Hepatocyte (in vitro differentiated cells): ENCODE data around the gene BCL2.

ENCODE experiments used
- EZH2 ChIP-seq: fragments of 200-600 bp; sonication (generic); IDR thresholded peaks from 2 replicates; pipeline ENCODE4 v1.6.1; 2016; ENCODE audit warnings: antibody characterized with exemption, mild to moderate bottlenecking, borderline replicate concordance
- TF ChIP-seq, protein P1 (sequence below): fragments of 200-600 bp; sonication (generic); IDR thresholded peaks from 2 replicates; pipeline ENCODE4 v1.5.1; 2016; ENCODE audit warnings: antibody characterized with exemption, mild to moderate bottlenecking; ENCODE audit not compliant: poor library complexity

DNA sequence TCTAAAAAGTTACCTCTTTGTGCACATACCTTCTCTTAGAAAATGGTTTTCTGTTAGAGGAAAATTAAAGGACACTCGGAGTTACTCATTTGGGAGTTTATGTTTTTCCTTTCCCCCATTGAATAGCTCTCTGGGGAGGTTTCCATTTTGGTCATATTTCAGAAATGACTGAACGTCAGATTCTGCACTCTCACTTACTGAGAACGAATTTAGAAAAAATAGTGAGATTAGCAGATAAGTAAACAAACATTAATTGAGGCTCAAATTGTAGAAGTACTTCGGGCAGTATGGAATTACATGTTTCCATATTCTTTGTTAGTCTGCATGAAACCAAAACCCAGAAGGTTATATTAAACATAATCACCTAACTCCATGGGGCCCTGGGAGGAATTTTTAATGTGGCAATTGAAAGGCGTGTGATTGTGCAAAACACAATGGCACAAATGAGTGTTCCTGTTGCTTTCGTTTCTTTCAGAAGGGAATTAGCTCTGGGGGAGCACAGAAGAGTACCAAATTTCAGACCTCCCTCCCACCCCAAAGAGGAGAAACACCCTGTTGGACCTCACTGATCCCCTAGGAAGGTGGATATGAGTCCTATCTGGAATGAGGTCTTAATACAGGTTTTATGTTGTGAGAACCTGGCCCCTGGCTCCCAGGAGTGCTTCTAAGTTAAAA is 212.3 kb downstream of the BCL2 start:
- TF ChIP-seq, protein P1, sequence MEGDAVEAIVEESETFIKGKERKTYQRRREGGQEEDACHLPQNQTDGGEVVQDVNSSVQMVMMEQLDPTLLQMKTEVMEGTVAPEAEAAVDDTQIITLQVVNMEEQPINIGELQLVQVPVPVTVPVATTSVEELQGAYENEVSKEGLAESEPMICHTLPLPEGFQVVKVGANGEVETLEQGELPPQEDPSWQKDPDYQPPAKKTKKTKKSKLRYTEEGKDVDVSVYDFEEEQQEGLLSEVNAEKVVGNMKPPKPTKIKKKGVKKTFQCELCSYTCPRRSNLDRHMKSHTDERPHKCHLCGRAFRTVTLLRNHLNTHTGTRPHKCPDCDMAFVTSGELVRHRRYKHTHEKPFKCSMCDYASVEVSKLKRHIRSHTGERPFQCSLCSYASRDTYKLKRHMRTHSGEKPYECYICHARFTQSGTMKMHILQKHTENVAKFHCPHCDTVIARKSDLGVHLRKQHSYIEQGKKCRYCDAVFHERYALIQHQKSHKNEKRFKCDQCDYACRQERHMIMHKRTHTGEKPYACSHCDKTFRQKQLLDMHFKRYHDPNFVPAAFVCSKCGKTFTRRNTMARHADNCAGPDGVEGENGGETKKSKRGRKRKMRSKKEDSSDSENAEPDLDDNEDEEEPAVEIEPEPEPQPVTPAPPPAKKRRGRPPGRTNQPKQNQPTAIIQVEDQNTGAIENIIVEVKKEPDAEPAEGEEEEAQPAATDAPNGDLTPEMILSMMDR, result no peak
- no peak for TF ChIP-seq EZH2
